NOMO-1 treated with DMSO at 0.1 percent for 48 hours (cell line): Measurements from ENCODE around the gene TLE2.
"Not testable (repeated sequence)": the region's sequence is repeated elsewhere in the genome, so short reads cannot be mapped to it uniquely, and the experiment has no call there.

Source experiments
- DNase-seq: peaks from one replicate; lab custom pipeline; 2025; ENCODE audit not compliant: unreplicated experiment; lab: John Stamatoyannopoulos, UW

Gene TLE2

GRCh38 chr19:2987797-2988196 lies 41.3 kb downstream of the TLE2 start:
- no peak for DNase-seq

- DNase-seq = no peak
Measured at GRCh38 chr19:2986951-2987524, 42.0 kb downstream of the TLE2 start.

GRCh38 chr19:2984215-2984528 lies 44.9 kb downstream of the TLE2 start:
- DNase-seq = no peak

- peak; percentile 3 for DNase-seq
Measured at GRCh38 chr19:2983351-2984214, 45.5 kb downstream of the TLE2 start.

- no peak for DNase-seq
Measured at GRCh38 chr19:2982983-2983350, 46.1 kb downstream of the TLE2 start.

GRCh38 chr19:2982561-2982960 lies 46.5 kb downstream of the TLE2 start:
- DNase-seq = no peak

GRCh38 chr19:2981898-2982297 lies 47.2 kb downstream of the TLE2 start:
- no peak for DNase-seq

- DNase-seq = no peak
Measured at GRCh38 chr19:2978772-2979171, 50.3 kb downstream of the TLE2 start.

GRCh38 chr19:2978166-2978767 lies 50.8 kb downstream of the TLE2 start:
- no peak for DNase-seq

- no peak for DNase-seq
Measured at GRCh38 chr19:2977746-2978138, 51.3 kb downstream of the TLE2 start.

GRCh38 chr19:2977001-2977745 lies 51.9 kb downstream of the TLE2 start, which contains the start of gene TLE6:
TLE6 (plus strand) TSS chr19:2977564; CDS start chr19:2978234, 670 bp downstream.
- peak; percentile 96 for DNase-seq

GRCh38 chr19:2976609-2977000 lies 52.5 kb downstream of the TLE2 start:
- DNase-seq = no peak

GRCh38 chr19:2974342-2975041 lies 54.6 kb downstream of the TLE2 start:
- no peak for DNase-seq

- no peak for DNase-seq
Measured at GRCh38 chr19:2973229-2973628, 55.9 kb downstream of the TLE2 start.

- no peak for DNase-seq
Measured at GRCh38 chr19:2970201-2970835, 58.8 kb downstream of the TLE2 start.

- DNase-seq = no peak
Measured at GRCh38 chr19:2969104-2969504, 60.0 kb downstream of the TLE2 start.

- no peak for DNase-seq
Measured at GRCh38 chr19:2967972-2968371, 61.1 kb downstream of the TLE2 start.

- DNase-seq = no peak
Measured at GRCh38 chr19:2964874-2965273, 64.2 kb downstream of the TLE2 start.

GRCh38 chr19:2963631-2964030 lies 65.4 kb downstream of the TLE2 start:
- not testable (repeated sequence) for DNase-seq

- no peak for DNase-seq
Measured at GRCh38 chr19:2963122-2963521, 66.0 kb downstream of the TLE2 start.
